GM23338 (cell line): ENCODE measurements around the gene IMMP2L. TPM values are rescaled to one million over a fixed set of nuclear protein-coding genes. Genes with fewer than 3 reads are reported as not detected.

ENCODE experiments used
- ATAC-seq: fragments of 200-7000 bp; cut with Tn5 transposase; 3 replicates; pipeline ENCODE4 v1.9.1; 2020
- DNase-seq: peaks from one replicate; pipeline ENCODE4 v3.0.0-alpha.2; 2015; ENCODE audit warnings: low spot score
- H2AFZ ChIP-seq: fragments of 200-600 bp; sonication (generic); 2 replicates; pipeline ENCODE4 v1.8.0; 2016; ENCODE audit warnings: antibody characterized with exemption, mild to moderate bottlenecking, moderate library complexity
- H3F3A ChIP-seq: fragments of 200-600 bp; sonication (generic); replicated peaks from 2 replicates; pipeline ENCODE4 v1.8.0; 2017; ENCODE audit warnings: antibody characterized with exemption, mixed run types, low read depth
- H3K27ac ChIP-seq: fragments of 200-600 bp; sonication (generic); 2 replicates; pipeline ENCODE4 v1.6.1; 2016; ENCODE audit warnings: low read depth
- H3K27me3 ChIP-seq: fragments of 200-600 bp; sonication (generic); 2 replicates; pipeline ENCODE4 v1.8.0; 2016; ENCODE audit warnings: mild to moderate bottlenecking, mixed run types, moderate library complexity; ENCODE audit not compliant: insufficient read depth
- H3K36me3 ChIP-seq: fragments of 200-600 bp; sonication (generic); 2 replicates; pipeline ENCODE4 v1.8.0; 2016; ENCODE audit warnings: mild to moderate bottlenecking; ENCODE audit not compliant: insufficient read depth
- H3K4me1 ChIP-seq: fragments of 200-600 bp; sonication (generic); 2 replicates; pipeline ENCODE4 v1.8.0; 2016; ENCODE audit warnings: mild to moderate bottlenecking, moderate library complexity; ENCODE audit not compliant: insufficient read depth
- H3K4me2 ChIP-seq: fragments of 200-600 bp; sonication (generic); 2 replicates; pipeline ENCODE4 v1.7.1; 2017; ENCODE audit warnings: mixed run types
- H3K4me3 ChIP-seq: fragments of 200-600 bp; sonication (generic); 2 replicates; pipeline ENCODE4 v1.6.1; 2016; ENCODE audit warnings: mixed run types
- H3K79me2 ChIP-seq: fragments of 200-600 bp; sonication (generic); replicated peaks from 2 replicates; pipeline ENCODE4 v1.8.0; 2017; ENCODE audit warnings: mild to moderate bottlenecking; ENCODE audit not compliant: insufficient read depth
- H3K9me2 ChIP-seq: fragments of 200-600 bp; sonication (generic); 2 replicates; pipeline ENCODE4 v1.8.0; 2017; ENCODE audit not compliant: insufficient read depth
- H4K20me1 ChIP-seq: fragments of 200-600 bp; sonication (generic); replicated peaks from 2 replicates; pipeline ENCODE4 v1.8.0; 2017; ENCODE audit warnings: mild to moderate bottlenecking; ENCODE audit not compliant: insufficient read depth
- H3K27ac Mint-ChIP-seq: 2 replicates; pipeline ENCODE4 v1.8.0; 2020; ENCODE audit warnings: inconsistent platforms, mild to moderate bottlenecking, moderate library complexity, mixed read lengths
- H3K27me3 Mint-ChIP-seq: 3 replicates; pipeline ENCODE4 v1.8.0; 2022; ENCODE audit warnings: low read depth, mild to moderate bottlenecking, moderate library complexity, mixed read lengths, inconsistent platforms; ENCODE audit not compliant: insufficient read depth, poor library complexity
- H3K36me3 Mint-ChIP-seq: 3 replicates; pipeline ENCODE4 v1.8.0; 2021; ENCODE audit warnings: low read depth, mild to moderate bottlenecking, inconsistent platforms, moderate library complexity, mixed read lengths
- H3K4me1 Mint-ChIP-seq: 3 replicates; pipeline ENCODE4 v1.8.0; 2020; ENCODE audit warnings: mild to moderate bottlenecking, inconsistent platforms, mixed read lengths
- H3K4me3 Mint-ChIP-seq: 3 replicates; pipeline ENCODE4 v1.8.0; 2021; ENCODE audit warnings: moderate library complexity, mild to moderate bottlenecking, inconsistent platforms, mixed read lengths
- H3K9me3 Mint-ChIP-seq: 3 replicates; pipeline ENCODE4 v1.8.0; 2020; ENCODE audit warnings: moderate library complexity, mild to moderate bottlenecking, inconsistent platforms, mixed read lengths
- CREB1 ChIP-seq: fragments of 250-450 bp; sonication (Bioruptor Pico); IDR thresholded peaks from 2 replicates; pipeline ENCODE4 v1.5.0; 2020; ENCODE audit warnings: low read depth, mild to moderate bottlenecking, moderate library complexity
- CTCF ChIP-seq, 2 experiments: fragments of 200-600 bp in 1 of 2; sonication (generic) in 1 of 2; conservative IDR thresholded peaks; 2 replicates each; pipeline versions ENCODE4 v1.5.1 to v1.6.1; 2016 to 2017; ENCODE audit warnings: antibody characterized with exemption in 2 of 2, low read depth in 2 of 2, mild to moderate bottlenecking in 2 of 2, moderate library complexity in 1 of 2
- ETS1 ChIP-seq: IDR thresholded peaks from 2 replicates; pipeline ENCODE4 v1.6.1; 2016; ENCODE audit warnings: antibody characterized with exemption
- EZH2 ChIP-seq: fragments of 200-600 bp; sonication (generic); IDR thresholded peaks from one replicate; pipeline ENCODE4 v1.8.0; 2017; ENCODE audit warnings: antibody characterized with exemption, mild to moderate bottlenecking, low read depth; ENCODE audit not compliant: unreplicated experiment
- EZH2phosphoT487 ChIP-seq: fragments of 200-600 bp; sonication (generic); IDR thresholded peaks from one replicate; pipeline ENCODE4 v1.8.1; 2018; ENCODE audit warnings: antibody characterized with exemption; ENCODE audit not compliant: unreplicated experiment
- JUNB ChIP-seq: IDR thresholded peaks from one replicate; pipeline ENCODE4 v1.6.1; 2016; ENCODE audit warnings: antibody characterized with exemption; ENCODE audit not compliant: unreplicated experiment
- NANOG ChIP-seq: IDR thresholded peaks from 2 replicates; pipeline ENCODE4 v1.6.1; 2016; ENCODE audit warnings: antibody characterized with exemption, borderline replicate concordance
- POLR2AphosphoS5 ChIP-seq: IDR thresholded peaks from 2 replicates; pipeline ENCODE4 v1.6.1; 2016; ENCODE audit warnings: antibody characterized with exemption, low read depth
- REST ChIP-seq: IDR thresholded peaks from one replicate; pipeline ENCODE4 v1.6.1; 2018; ENCODE audit warnings: antibody characterized with exemption; ENCODE audit not compliant: unreplicated experiment
- STAT1 ChIP-seq: IDR thresholded peaks from one replicate; pipeline ENCODE4 v1.6.1; 2016; ENCODE audit warnings: antibody characterized with exemption; ENCODE audit not compliant: unreplicated experiment
- ZNF114 ChIP-seq: fragments of 250-450 bp; sonication (Bioruptor Pico); IDR thresholded peaks from 2 replicates; pipeline ENCODE4 v1.5.0; 2020; ENCODE audit warnings: mild to moderate bottlenecking, moderate library complexity
- ZNF331 ChIP-seq: fragments of 250-450 bp; sonication (Bioruptor Pico); IDR thresholded peaks from 2 replicates; pipeline ENCODE4 v1.5.0; 2020; ENCODE audit warnings: low read depth, mild to moderate bottlenecking, moderate library complexity
- ZNF462 ChIP-seq: fragments of 250-450 bp; sonication (Bioruptor Pico); IDR thresholded peaks from 2 replicates; pipeline ENCODE4 v1.5.0; 2020; ENCODE audit warnings: mild to moderate bottlenecking, moderate library complexity
- polyA plus RNA-seq: library from polyadenylated mRNA; unstranded; fragments of >200 nt; fragmentation: Nextera tagmentation; extraction: Ambion mirVana; gene quantifications from 2 replicates; pipeline ENCODE4 v1.2.1, GENCODE V29; 2016
- total RNA-seq: library from RNA; depleted of rRNA; stranded (reverse); fragments of >200 nt; shearing (Covaris generic); gene quantifications from 2 replicates; pipeline ENCODE4 v1.2.3, GENCODE V29; 2014

Gene IMMP2L
- total and polyA plus RNA-seq, 2 experiments from 2014 or later, result 7.3 to 14.0 TPM

GRCh38 chr7:110775046-110775445 is 787.2 kb downstream of the IMMP2L start:
- no peaks in the 10 kb centered on the region for H3K4me1 ChIP-seq
- H3K4me2 ChIP-seq, result no peak overlapping the region
- Mint-ChIP-seq H3K27ac (no peak overlapping the region), H3K9me3 (no peaks in the 10 kb centered on the region), H3K4me3 (no peak overlapping the region), H3K36me3 (no peaks in the 10 kb centered on the region), H3K4me1 (peaks cover 5% of the 10 kb centered on the region; the same call in 2 of the 3 replicates), H3K27me3 (no peaks in the 10 kb centered on the region)
- H3K79me2 ChIP-seq, result no peaks in the 10 kb centered on the region
- H2AFZ ChIP-seq, result no peak overlapping the region
- TF ChIP-seq JUNB (no peak), ZNF331 (no peak), CTCF (conservative IDR thresholded peaks at IDR 0.05; ENCODE audit: low read depth in 2 of 2) (no peak), ZNF114 (no peak), EZH2phosphoT487 (no peak), ETS1 (no peak), NANOG (no peak), ZNF462 (CRISPR knock-in tag) (no peak), REST (no peak), STAT1 (no peak), EZH2 (no peak), CREB1 (CRISPR knock-in tag) (no peak), POLR2AphosphoS5 (no peak)
- H3K27me3 ChIP-seq, result no peaks in the 10 kb centered on the region
- no peak overlapping the region for H3K4me3 ChIP-seq
- DNase-seq (no peak), ATAC-seq (no peak)
- no peaks in the 10 kb centered on the region; the same call in none of the 2 replicates for H3K9me2 ChIP-seq
- no peak overlapping the region for H3K27ac ChIP-seq
- H3K36me3 ChIP-seq, result no peaks in the 10 kb centered on the region
- H4K20me1 ChIP-seq, result no peaks in the 10 kb centered on the region
- H3F3A ChIP-seq, result no peaks in the 10 kb centered on the region
